ENCODE measurements around the gene POLL. TPM values are rescaled to one million over a fixed set of nuclear protein-coding genes. Genes with fewer than 3 reads are reported as not detected.

The POLL gene
- polyA plus RNA-seq, 2 of the 4 experiments (the other 2 are of a cell fraction): 13.3 to 16.7 TPM

DNA sequence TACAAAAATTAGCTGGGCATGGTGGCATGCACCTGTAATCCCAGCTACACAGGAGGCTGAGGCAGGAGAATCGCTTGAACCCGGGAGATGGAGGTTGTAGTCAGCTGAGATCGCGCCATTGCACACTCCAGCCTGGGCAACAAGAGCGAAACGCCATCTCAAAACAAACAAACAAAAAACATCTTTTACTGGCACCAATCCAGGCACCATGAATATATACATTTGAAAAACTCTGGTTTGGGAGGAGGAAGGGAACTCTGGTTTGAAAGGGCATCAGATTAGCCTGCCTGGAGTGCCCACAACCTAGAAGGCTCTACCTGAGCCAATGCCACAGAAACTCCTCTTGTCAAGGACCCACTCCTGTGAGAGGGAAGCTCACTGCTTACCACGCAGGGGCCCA lies 15.9 kb downstream of the POLL start:
- FAIRE-seq (no peak), DNase-seq (ENCODE audit: low read depth in 1 of 2, low spot score in 1 of 2) (no peak), ATAC-seq (no peak)
- Histone ChIP-seq H3K27ac (no peak overlapping the region), H3K4me3 (no peak overlapping the region), H3K4me2 (no peak overlapping the region), H3K9me3 (peaks cover 13% of the 10 kb centered on the region; the same call in 2 of the 3 replicates), H3K4me1 (peaks cover 17% of the 10 kb centered on the region; the same call in 2 of the 3 replicates)
- ChIA-PET POLR2A (interaction anchor here (0.6 kb wide), 1 partner anchor 105 kb away, joined by 4 read pairs; no protein-coding TSS in a partner anchor), CTCF (interaction anchor here (1.2 to 6.6 kb wide), 5 partner anchors 29 to 430 kb away, joined by 3 to 136 read pairs (median 6); no protein-coding TSS in a partner anchor)
- WGBS (ENCODE audit: missing lambda C conversion rate): 88% methylated on average over 7 of the region's 7 CpGs
- no peak for TF ChIP-seq JUN (IDR thresholded peaks at IDR 0.05)

DNA sequence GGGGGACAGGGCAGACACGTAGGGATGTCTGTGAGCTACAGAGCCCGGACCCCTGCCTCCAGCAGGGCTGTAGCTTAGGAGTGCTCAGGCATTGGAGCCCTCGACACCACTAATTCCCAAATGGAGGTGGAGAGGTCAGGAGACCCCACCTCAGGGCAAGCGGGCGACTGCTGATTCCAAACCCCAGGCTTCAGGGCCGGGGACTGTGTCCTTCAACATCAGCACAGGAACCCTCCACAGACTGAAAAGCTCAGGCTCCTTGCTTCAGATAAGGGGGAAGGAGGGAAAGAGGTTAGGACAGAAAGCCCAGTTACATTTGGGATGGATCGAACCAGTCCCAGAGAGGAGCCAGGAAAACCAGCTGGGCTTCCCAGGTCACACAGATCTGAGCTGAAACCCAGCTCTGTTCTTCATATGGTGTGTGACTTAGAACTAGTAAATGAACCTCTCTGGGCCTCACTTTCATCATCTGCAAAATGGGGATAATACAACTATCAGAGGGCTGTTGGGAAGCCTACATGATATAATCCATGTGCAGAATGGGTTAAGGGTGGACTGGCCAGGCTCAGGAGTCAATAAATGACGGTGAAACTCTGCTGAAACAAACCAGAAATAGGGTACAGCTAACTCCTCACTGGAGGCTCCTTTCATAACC lies 16.7 kb downstream of the POLL start:
- DNase-seq (ENCODE audit: low read depth in 1 of 2, low spot score in 1 of 2) (no peak), FAIRE-seq (no peak), ATAC-seq (no peak; a peak in 1 of 6 replicates)
- H3K4me3 ChIP-seq: no peak overlapping the region
- peaks cover 13% of the 10 kb centered on the region; the same call in 2 of the 3 replicates for H3K9me3 ChIP-seq
- ChIA-PET CTCF (interaction anchor here (0.8 to 6.6 kb wide), 29 partner anchors 8 to 511 kb away, joined by 3 to 136 read pairs (median 6); partner anchors contain the start of genes DPCD and POLL), POLR2A (interaction anchor here (0.7 to 1.6 kb wide), 2 partner anchors 15 to 358 kb away, joined by 3 to 9 read pairs; no protein-coding TSS in a partner anchor)
- WGBS (ENCODE audit: missing lambda C conversion rate): 86% methylated on average over 5 of the region's 8 CpGs
- TF ChIP-seq TP53 (CRISPR knock-in tag; IDR thresholded peaks at IDR 0.05): no peak
- TF ChIP-seq, protein P1, sequence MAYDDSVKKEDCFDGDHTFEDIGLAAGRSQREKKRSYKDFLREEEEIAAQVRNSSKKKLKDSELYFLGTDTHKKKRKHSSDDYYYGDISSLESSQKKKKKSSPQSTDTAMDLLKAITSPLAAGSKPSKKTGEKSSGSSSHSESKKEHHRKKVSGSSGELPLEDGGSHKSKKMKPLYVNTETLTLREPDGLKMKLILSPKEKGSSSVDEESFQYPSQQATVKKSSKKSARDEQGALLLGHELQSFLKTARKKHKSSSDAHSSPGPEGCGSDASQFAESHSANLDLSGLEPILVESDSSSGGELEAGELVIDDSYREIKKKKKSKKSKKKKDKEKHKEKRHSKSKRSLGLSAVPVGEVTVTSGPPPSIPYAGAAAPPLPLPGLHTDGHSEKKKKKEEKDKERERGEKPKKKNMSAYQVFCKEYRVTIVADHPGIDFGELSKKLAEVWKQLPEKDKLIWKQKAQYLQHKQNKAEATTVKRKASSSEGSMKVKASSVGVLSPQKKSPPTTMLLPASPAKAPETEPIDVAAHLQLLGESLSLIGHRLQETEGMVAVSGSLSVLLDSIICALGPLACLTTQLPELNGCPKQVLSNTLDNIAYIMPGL (CRISPR knock-in tag; IDR thresholded peaks at IDR 0.05; ENCODE audit: borderline replicate concordance): no peak
- TF ChIP-seq, protein P2, sequence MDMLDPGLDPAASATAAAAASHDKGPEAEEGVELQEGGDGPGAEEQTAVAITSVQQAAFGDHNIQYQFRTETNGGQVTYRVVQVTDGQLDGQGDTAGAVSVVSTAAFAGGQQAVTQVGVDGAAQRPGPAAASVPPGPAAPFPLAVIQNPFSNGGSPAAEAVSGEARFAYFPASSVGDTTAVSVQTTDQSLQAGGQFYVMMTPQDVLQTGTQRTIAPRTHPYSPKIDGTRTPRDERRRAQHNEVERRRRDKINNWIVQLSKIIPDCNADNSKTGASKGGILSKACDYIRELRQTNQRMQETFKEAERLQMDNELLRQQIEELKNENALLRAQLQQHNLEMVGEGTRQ (IDR thresholded peaks at IDR 0.05): no peak
- TF ChIP-seq KDM1A (IDR thresholded peaks at IDR 0.05; ENCODE audit: low read depth): peak; percentile 49
- peaks cover 12% of the 10 kb centered on the region; the same call in 2 of the 3 replicates for H3K4me1 ChIP-seq
- H3K27ac ChIP-seq: peak overlapping the region in 1 of 2 experiments; percentile 92; a peak in 2 of 6 replicates
- peak overlapping the region; percentile 95 for H3K4me2 ChIP-seq

DNA sequence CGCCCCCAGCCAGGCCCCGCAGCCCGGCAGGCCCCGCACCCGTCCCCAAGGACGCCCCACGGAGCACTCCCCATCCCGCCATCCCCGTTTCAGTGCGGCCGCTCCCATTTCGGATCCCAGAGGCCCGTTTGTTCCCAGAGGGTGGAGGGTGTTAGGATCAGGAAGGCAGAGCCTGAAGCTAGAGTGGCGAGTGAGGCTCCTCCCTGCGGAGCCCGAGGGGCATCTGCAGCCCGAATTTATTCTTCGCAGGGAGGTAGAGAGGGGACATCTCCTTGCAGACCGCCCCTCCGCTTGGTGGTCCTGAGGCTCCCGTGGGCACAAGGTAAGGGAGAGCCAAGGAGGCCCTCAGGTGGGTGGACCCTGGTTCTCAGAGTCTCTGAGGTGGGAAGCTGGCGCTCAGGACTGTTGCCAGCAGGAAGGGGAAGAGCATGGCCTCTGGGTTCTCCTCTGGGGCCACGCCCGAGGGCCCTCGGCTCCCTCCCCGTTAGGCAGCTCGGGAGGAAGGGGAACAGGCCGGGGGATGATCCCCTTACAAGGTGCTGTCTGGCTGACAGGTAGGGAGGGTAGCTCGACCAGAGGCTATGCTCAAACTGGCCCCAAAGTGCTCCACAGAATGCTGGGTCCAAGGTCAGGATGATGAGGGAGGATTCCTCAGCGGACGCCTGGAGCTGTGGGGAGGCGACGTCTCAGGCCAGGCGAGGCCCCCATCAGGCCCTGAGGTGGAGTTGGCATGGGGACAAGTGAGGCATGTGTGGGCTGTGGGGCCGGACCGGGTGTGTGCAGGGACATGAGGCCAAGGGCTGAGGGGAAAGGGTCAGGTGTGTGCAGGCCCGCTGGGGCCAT lies 17.4 kb downstream of the POLL start:
- Histone ChIP-seq H3K27ac (peak overlapping the region; percentile 81 to 92), H3K4me3 (peak overlapping the region; percentile 63), H3K4me2 (peak overlapping the region; percentile 95), H3K9me3 (peaks cover 13% of the 10 kb centered on the region; the same call in 2 of the 3 replicates), H3K4me1 (peaks cover 10% of the 10 kb centered on the region; the same call in 2 of the 3 replicates)
- peak in 1 of 2 experiments; percentile 27 for DNase-seq (ENCODE audit: low read depth in 1 of 2, low spot score in 1 of 2)
- ATAC-seq: peak; percentile 53 to 65
- 33% methylated on average over 18 of the region's 37 CpGs for WGBS (ENCODE audit: missing lambda C conversion rate)
- ChIA-PET POLR2A (interaction anchor here (0.7 to 1.6 kb wide), 4 partner anchors 16 to 357 kb away, joined by 3 to 9 read pairs (median 5); partner anchors contain the start of genes DPCD and POLL), CTCF (interaction anchor here (0.6 to 6.6 kb wide), 40 partner anchors 9 to 602 kb away, joined by 3 to 136 read pairs (median 4); partner anchors contain the start of genes DPCD and POLL)
- FAIRE-seq: no peak
- TF ChIP-seq CBX2 (IDR thresholded peaks at IDR 0.05; ENCODE audit: borderline replicate concordance, low read depth) (no peak), RAD21 (conservative IDR thresholded peaks at IDR 0.05 in 1 of 2, IDR thresholded peaks at IDR 0.05 in 1 of 2) (0 out of 5 replicates have a peak, but pooled peaks of 1 of the 2 experiments have one; percentile 4), POLR2AphosphoS2 (conservative IDR thresholded peaks at IDR 0.05; ENCODE audit: low read length) (no peak), MAZ (IDR thresholded peaks at IDR 0.05; ENCODE audit: borderline replicate concordance, low read depth, low read length) (0 out of 2 replicates have a peak, but pooled peaks have one; percentile 5), BHLHE40 (IDR thresholded peaks at IDR 0.05; ENCODE audit: low read depth, low read length) (no peak), MYC (IDR thresholded peaks at IDR 0.05; ENCODE audit: borderline replicate concordance, low read length) (0 out of 2 replicates have a peak, but pooled peaks have one; percentile 51), ZFP36 (IDR thresholded peaks at IDR 0.05; ENCODE audit: borderline replicate concordance, partially characterized antibody) (no peak), CEBPB (IDR thresholded peaks at IDR 0.05) (no peak), RCOR1 (IDR thresholded peaks at IDR 0.05; ENCODE audit: low read depth, low read length) (no peak), ZC3H11A (IDR thresholded peaks at IDR 0.05) (no peak), NFE2L2 (conservative IDR thresholded peaks at IDR 0.05; ENCODE audit: low read length) (no peak), HEYL (CRISPR knock-in tag; IDR thresholded peaks at IDR 0.05) (no peak), RNF2 (IDR thresholded peaks at IDR 0.05; ENCODE audit: borderline replicate concordance, low read depth) (no peak)
- TF ChIP-seq, protein P3, sequence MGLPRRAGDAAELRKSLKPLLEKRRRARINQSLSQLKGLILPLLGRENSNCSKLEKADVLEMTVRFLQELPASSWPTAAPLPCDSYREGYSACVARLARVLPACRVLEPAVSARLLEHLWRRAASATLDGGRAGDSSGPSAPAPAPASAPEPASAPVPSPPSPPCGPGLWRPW (IDR thresholded peaks at IDR 0.05): no peak
- TF ChIP-seq, protein P4, sequence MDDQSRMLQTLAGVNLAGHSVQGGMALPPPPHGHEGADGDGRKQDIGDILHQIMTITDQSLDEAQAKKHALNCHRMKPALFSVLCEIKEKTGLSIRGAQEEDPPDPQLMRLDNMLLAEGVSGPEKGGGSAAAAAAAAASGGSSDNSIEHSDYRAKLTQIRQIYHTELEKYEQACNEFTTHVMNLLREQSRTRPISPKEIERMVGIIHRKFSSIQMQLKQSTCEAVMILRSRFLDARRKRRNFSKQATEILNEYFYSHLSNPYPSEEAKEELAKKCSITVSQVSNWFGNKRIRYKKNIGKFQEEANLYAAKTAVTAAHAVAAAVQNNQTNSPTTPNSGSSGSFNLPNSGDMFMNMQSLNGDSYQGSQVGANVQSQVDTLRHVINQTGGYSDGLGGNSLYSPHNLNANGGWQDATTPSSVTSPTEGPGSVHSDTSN (IDR thresholded peaks at IDR 0.05): no peak
- TF ChIP-seq, protein P5, sequence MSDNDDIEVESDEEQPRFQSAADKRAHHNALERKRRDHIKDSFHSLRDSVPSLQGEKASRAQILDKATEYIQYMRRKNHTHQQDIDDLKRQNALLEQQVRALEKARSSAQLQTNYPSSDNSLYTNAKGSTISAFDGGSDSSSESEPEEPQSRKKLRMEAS (IDR thresholded peaks at IDR 0.05): no peak
- TF ChIP-seq, protein P6, sequence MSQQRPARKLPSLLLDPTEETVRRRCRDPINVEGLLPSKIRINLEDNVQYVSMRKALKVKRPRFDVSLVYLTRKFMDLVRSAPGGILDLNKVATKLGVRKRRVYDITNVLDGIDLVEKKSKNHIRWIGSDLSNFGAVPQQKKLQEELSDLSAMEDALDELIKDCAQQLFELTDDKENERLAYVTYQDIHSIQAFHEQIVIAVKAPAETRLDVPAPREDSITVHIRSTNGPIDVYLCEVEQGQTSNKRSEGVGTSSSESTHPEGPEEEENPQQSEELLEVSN (IDR thresholded peaks at IDR 0.05; ENCODE audit: borderline replicate concordance, low read depth): no peak
- TF ChIP-seq, protein P2 (IDR thresholded peaks at IDR 0.05): no peak
